ENCODE results near the gene TEX13B.

The TEX13B gene

DNA sequence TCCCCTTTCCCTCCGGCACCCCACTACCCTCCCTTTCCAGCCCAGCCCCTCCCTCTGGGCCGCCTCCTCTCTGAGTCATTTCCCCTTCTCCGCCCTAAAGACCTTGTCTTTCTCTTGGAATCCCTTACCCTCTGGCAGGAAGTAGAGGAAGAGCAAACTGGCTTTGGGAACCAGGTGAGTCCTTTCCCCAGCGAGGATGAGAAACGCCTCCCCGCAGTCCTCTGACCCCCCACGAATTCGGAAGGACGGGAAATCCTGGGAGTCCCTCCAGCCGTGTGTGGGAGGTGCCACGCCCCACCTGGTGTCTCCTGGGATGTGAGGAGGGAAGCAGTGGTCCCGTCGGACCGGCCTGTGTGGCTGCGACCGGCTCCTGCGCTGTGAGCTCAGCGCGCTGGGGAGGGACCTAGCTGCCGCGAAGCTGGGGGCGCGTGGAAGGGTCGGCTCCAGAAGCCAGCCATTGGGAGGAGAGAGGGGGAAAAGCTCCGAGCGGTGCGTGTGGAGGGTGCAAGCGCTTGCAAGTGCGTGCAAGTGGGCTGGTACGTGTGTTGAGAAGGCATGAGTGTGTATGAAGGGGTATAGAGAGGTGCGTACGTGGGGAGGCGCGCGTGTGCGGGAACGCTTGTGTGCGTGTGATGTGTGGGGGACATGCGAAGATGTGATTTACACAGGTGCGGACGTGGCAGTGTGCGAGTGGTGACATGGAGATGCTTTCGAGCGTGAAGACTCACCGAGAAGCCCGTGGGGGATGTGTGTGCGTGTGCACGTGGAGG lies 46.3 kb downstream of the TEX13B start:
- peak; percentile 35 for DNase-seq (ENCODE audit: low spot score)

DNA sequence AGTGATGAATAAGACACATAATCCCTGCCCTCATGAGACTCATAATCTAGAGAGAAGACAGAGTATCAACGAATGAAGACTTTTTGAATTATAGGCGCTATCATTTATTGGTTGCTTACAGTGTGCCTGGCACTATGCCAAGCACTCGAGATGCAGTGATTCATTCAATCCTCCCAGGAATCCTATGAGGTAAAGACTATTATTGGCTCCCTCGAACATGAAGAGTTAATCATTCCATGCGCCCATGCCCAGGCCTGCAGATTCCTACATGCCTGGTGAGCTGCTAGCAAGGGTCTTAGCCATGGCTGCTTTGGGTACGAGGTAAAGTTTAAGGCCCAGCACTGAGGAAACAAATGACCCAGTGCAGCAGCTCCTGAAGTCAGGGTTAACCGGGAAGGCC lies 47.0 kb downstream of the TEX13B start:
- DNase-seq (ENCODE audit: low spot score) = peak; percentile 10

DNA sequence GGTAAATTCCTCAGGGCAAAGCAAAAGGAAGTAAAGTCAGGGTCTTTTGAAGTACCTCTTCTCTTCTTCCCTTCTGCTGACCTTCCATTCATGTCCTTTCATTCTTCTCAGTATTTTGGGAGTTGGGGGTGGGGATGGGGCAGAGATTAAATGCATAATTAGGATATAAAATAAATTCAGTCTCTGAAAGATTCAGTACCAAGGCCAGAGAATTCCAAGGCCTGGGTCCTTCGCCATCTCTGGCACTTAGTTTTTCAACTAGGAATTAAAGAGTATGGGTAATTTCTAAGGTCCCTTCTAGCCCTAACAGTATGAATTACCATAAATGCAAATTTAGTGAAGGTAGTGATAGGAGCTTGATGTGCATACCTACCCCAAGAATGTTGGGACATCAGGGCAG lies 47.9 kb downstream of the TEX13B start:
- no peak for DNase-seq (ENCODE audit: low spot score)
